ENCODE measurements around the gene ADORA1. TPM values are rescaled to one million over a fixed set of nuclear protein-coding genes. Genes with fewer than 3 reads are reported as not detected.

Gene ADORA1
- polyA plus RNA-seq, 1 of the 3 experiments (the other 2 are of a cell fraction), result 4.8 TPM

- no peaks in the 10 kb centered on the region for H3K9me3 ChIP-seq
- POLR2A ChIA-PET, result no interaction called here
- TF ChIP-seq GABPA (IDR thresholded peaks at IDR 0.05; ENCODE audit: low read depth) (no peak), USF1 (IDR thresholded peaks at IDR 0.05; ENCODE audit: borderline replicate concordance, low read depth) (no peak), USF2 (IDR thresholded peaks at IDR 0.05; ENCODE audit: borderline replicate concordance, low read depth, low read length) (no peak), TAF1 (IDR thresholded peaks at IDR 0.05; ENCODE audit: borderline replicate concordance, low read depth, low read length) (no peak), ELF1 (IDR thresholded peaks at IDR 0.05) (no peak), RCOR1 (IDR thresholded peaks at IDR 0.05; ENCODE audit: low read length) (no peak), RAD21 (IDR thresholded peaks at IDR 0.05; ENCODE audit: low read length) (no peak), SMC3 (IDR thresholded peaks at IDR 0.05; ENCODE audit: low read depth, low read length) (no peak), FOXJ3 (CRISPR knock-in tag; IDR thresholded peaks at IDR 0.05) (no peak), EZH2phosphoT487 (IDR thresholded peaks at IDR 0.05; ENCODE audit: borderline replicate concordance, low read depth) (no peak), FOXM1 (IDR thresholded peaks at IDR 0.05; ENCODE audit: low read depth) (no peak), IRF3 (IDR thresholded peaks at IDR 0.05; ENCODE audit: low read depth, low read length) (no peak), JUND (IDR thresholded peaks at IDR 0.05) (no peak), NFIC (IDR thresholded peaks at IDR 0.05; ENCODE audit: borderline replicate concordance) (no peak), FOSL2 (IDR thresholded peaks at IDR 0.05; ENCODE audit: borderline replicate concordance, low read depth) (no peak), TEAD4 (IDR thresholded peaks at IDR 0.05; ENCODE audit: borderline replicate concordance, insufficient read depth) (no peak), RFX5 (IDR thresholded peaks at IDR 0.05; ENCODE audit: low read length) (no peak)
- H3K9ac ChIP-seq, result no peak overlapping the region
- no peak overlapping the region for H3K4me2 ChIP-seq
- peaks cover 5% of the 10 kb centered on the region for H3F3A ChIP-seq (replicated peaks; ENCODE audit: insufficient read depth)
- H3K4me3 ChIP-seq (ENCODE audit: low read depth in 2 of 2, low read length in 1 of 2), result no peak overlapping the region
- no peak overlapping the region for H3K27ac ChIP-seq (ENCODE audit: low read depth in 2 of 2, low read length in 1 of 2)
- no peaks in the 10 kb centered on the region; the same call in 1 of the 2 replicates for H3K27me3 ChIP-seq (ENCODE audit: insufficient read depth)
- no peak for DNase-seq
- no peaks in the 10 kb centered on the region for H3K79me2 ChIP-seq (ENCODE audit: insufficient read depth)
- 70% methylated on average over 5 of the region's 5 CpGs for WGBS (ENCODE audit: low lambda C conversion rate)
- CTCF ChIA-PET, result interaction anchor here (1.0 to 26.1 kb wide), 9 partner anchors 13 to 145 kb away, joined by 3 to 602 read pairs (median 5); partner anchors contain the start of gene PPFIA4
- H4K20me1 ChIP-seq (ENCODE audit: insufficient read depth), result no peaks in the 10 kb centered on the region
- H3K9me2 ChIP-seq, result no peaks in the 10 kb centered on the region
- no peak overlapping the region for H2AFZ ChIP-seq (ENCODE audit: low read depth)
- H3K4me1 ChIP-seq (ENCODE audit: control insufficient read depth in 1 of 2, insufficient read depth in 2 of 2, low read depth in 1 of 2, low read length in 1 of 2), result peaks cover 16 to 38% of the 10 kb centered on the region in 2 experiments
- H3K36me3 ChIP-seq (replicated peaks in 1 of 2; ENCODE audit: control insufficient read depth in 1 of 2, insufficient read depth in 2 of 2, low read length in 1 of 2), result no peaks in the 10 kb centered on the region
These were observed 3.5 kb upstream of the ADORA1 start for GRCh38 chr1:203124011-203124410.

Data from SK-N-SH (cell line).